NCI-H2171 (cell line): ENCODE results near the gene ATP11B.
"Not testable (repeated sequence)": the region's sequence is repeated elsewhere in the genome, so short reads cannot be mapped to it uniquely, and the experiment has no call there.

ENCODE experiments used
- DNase-seq: peaks from one replicate; lab custom pipeline; 2025; lab: John Stamatoyannopoulos, UW

ATP11B gene

DNA sequence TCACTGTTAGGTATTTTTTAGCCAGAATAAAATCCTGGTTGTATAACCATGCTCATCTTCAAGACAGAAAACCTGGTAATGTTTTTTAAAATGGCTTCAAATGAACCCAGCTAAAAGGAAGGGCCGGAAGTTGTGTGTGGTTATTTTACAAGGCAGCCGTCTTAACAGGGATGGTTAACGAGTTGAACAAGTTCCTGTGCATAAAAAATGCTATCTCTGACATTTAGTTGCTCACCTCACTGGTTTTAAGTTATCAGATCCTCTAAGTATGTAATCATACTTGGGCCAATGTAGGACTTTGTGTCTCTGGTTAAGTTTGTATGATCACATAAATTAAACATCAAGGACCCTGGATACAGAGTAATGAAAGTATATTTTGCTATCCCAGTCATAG lies 2.1 kb downstream of the ATP11B start:
- no peak for DNase-seq

- DNase-seq: no peak
These were observed 3.0 kb downstream of the ATP11B start for GRCh38 chr3:182796310-182796709.

DNA sequence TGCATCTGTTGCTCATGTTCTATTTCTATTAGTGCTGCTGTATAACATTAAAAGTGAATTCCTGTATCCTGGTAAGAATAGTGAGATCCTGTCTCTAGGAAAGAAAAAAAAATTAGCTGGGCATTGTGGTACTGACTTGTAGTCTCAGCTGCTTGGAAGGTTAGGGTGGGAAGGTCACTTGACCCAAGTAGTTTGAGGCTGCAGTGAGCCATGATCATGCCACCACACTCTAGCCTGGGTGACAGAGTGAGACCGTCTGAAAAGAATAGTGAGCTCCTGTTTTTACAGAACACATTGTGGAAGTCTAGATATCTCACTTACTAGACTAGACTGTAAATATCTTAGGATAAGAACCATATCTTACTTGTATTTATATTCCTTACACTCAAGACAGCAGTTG lies 4.6 kb downstream of the ATP11B start:
- no peak for DNase-seq

DNA sequence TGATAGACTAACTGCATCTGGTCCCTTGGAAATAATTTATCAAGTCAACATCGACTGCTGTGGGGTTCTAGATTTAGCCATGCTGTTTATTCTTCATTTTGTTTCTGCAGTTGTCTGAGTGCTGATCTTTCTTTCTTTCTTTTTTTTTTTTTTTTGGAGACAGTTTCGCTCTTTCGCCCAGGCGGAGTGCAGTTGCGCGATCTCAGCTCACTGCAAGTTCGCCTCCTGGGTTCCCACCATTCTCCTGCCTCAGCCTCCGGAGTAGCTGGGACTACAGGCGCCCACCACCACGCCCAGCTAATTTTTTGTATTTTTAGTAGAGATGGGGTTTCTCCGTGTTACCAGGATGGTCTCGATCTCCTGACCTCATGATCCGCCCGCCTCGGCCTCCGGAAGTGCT lies 5.8 kb downstream of the ATP11B start:
- DNase-seq: not testable (repeated sequence)

- DNase-seq: no peak
These were observed 7.2 kb downstream of the ATP11B start for GRCh38 chr3:182800508-182800907.

DNA sequence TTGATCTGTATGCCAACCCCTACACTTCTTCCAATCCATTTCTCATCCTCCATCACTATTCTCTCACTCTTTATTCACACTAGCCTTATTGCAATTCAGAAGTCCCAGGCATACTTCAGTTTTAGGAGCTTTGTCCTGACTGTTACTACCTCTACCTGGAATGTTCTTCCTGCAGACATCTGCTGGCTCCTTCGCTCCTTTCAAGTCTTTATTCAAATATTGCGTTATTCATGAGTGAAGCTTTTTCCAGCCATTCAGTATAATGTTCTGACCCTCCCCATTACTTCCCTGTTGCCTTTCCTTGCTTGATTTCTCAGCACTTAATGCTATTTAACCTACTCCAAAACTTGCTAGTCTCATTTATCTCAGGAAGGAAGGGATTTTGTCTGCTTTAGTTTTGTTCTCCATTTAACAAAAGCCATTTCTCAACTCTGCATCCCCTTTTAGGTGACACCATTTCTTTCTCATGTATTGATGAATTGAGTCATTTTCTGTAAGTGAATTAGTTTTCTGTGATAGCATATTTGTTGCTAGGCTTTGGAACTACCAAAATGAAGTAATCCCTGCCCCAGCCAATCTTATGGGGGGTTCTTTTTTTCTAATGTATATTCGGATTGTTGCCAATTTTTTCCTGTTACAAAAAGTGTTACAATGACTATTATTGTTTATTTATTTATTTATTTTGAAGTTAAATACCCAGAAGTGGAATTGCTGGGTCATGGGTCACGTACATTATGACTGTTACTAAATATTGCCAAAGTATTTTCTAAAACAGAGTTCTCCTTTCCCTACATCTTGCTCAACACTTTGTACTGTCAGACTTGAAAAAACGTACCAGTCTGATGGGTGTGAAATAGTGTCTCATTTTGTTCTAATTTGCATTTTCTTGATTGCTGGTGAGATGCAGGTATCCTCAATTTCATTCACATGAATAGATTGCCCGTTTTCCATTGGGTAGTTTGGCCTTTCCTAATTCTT lies 9.4 kb downstream of the ATP11B start:
- no peak for DNase-seq

DNA sequence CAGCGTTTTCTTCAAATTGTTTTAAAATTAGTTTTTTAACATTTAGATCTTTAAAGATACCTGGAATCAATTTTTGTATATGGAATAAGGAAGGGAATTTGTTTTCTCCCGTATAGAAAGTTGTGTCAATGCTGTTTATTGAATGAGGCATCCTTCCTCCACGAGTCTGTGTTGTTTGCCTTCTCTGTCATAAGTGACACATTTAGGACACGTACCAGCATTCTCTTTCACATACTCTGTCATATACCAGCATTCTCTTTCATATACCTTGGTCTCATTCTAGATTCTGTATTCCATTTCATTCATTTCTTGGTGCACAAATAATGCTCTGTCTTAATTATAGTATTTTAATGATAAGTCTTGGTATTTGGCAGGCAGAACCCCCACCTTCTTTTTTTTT lies 10.3 kb downstream of the ATP11B start:
- no peak for DNase-seq

GRCh38 chr3:182807061-182807460 lies 13.8 kb downstream of the ATP11B start:
- DNase-seq: no peak

- DNase-seq: no peak
These were observed 14.9 kb downstream of the ATP11B start for GRCh38 chr3:182808041-182808770.

GRCh38 chr3:182809531-182809930 lies 16.2 kb downstream of the ATP11B start:
- no peak for DNase-seq

GRCh38 chr3:182810574-182811268 lies 17.4 kb downstream of the ATP11B start:
- no peak for DNase-seq

GRCh38 chr3:182811269-182811596 lies 17.9 kb downstream of the ATP11B start:
- DNase-seq: no peak

DNA sequence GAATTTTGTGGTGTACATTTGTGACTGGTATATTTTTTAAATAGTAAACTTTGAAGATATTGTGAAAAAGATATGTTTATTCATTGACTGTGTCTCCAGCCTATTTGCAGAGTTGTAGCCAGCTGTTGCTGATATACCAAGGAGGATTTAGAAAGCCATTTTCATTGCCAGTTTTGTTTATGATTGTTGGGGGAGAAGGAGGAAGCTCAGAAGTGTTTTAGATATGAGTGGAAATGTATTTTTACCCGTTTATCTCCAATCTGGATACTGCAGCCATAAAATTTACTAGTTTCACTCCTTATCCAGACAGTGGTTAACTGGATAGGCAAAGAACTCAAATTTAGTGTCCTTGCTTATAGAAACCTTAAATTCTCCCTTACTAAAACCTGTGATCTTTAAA lies 18.8 kb downstream of the ATP11B start:
- DNase-seq: no peak

DNA sequence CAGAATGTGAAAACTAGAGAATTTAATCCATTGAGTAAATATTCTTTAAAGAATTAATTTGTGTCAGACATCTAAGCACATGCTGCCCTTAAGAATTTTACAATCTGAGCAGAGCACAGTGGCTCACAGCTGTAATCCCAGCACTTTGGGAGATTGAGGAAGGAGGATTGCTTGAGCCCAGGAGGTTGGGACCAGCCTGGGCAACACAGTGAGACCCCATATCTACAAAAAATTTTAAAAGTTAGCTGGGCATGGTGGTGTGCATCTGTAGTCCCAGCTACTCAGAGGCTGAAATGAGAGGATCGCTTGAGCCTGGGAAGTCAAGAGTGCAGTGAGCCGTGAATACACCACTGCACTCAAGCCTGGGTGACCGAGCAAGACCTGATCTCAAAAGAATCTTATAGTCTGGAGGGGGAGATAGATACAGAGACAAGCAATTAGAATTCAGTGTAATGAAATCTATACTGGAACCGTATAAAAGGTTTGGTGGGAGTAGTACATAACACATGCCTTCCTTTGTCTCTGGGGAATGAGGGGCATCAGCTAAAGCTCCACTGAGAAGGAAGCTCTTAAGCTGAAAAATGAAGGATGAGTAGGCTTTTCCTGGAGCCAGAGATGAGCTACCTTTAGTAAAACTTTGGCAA lies 21.2 kb downstream of the ATP11B start:
- peak; percentile 48 for DNase-seq

DNA sequence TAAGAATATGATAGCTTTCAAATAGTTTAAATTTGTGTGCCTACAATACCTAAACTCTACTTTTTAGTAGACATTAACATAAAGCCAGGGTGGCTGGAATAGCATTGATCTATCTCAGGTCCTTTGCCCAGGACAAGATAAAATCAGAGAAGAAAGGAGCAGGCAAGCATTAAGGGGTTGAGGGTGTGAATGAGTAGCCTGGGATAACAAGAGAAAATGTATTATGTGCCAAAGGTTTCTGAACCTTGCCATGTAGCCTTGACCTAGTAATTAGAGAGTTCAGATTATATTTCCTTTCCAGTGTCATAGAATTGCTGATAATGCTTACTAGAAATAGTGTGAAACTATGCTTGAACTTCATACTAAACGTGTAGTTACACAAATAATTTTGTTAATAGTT lies 22.9 kb downstream of the ATP11B start:
- no peak for DNase-seq

DNA sequence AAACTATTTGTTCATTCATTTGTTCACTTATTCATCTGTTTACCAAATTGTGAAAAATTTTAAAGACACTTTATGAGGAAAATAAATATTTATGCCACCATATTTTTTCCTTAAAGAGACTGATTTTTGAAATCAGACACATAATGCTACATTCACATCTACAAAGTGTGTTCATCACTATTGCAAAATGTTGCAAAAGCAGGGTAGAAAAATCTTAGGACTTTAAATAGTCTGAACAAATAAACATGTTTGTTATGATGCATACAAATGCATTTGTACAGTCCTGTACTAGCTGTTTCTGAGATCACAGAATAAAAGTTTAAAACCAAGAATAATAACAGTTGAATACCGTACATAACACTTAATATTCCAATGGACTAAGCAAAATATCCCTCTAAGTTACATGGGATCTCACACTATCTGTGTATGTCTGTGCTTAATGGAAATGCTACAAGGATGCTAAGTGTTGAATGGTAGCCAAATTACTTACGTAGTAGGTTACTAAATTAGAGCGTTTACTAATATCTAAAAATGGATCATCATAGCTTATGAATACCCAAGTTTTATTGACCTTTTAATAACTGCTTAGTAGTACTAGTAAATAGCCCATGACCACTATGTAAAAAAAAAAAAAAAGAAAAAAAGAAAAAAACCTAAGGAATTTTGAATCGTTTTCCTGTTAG lies 25.1 kb downstream of the ATP11B start:
- no peak for DNase-seq

- DNase-seq: no peak
These were observed 28.1 kb downstream of the ATP11B start for GRCh38 chr3:182821221-182821981.

DNA sequence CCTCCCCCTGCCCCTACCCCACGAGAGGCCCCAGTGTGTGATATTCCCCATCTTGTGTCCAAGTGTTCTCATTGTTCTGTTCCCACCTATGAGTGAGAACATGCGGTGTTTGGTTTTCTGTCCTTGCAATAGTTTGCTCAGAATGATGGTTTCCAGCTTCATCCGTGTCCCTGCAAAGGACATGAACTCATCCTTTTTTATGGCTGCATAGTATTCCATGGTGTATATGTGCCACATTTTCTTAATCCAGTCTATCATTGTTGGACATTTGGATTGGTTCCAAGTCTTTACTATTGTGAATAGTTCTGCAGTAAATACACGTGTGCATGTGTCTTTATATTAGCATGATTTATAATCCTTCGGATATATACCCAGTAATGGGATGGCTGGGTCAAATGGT lies 29.0 kb downstream of the ATP11B start:
- DNase-seq: not testable (repeated sequence)

DNA sequence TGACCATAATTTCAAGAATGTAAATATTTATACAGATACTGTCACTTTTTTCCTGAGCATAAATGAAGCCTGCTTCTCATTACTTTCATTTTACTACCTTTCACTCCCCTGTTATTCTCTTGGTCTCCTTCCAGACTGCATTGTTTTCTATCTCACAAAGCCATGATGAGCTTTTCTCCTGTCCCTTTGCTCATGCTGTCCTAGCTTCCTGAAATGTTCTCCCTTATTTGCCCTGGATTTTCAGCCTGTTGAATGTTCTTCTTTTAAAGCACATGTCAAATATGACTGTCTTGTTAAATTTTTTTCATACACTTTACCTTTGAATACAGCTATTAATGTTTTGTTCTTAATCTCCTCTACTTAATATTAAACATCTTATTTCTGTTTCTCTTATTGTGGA lies 31.7 kb downstream of the ATP11B start:
- DNase-seq: no peak

GRCh38 chr3:182829761-182830405 lies 36.6 kb downstream of the ATP11B start:
- DNase-seq: no peak
